ENCODE data around the gene SLC7A9.

The SLC7A9 gene

GRCh38 chr19:32869369-32869965 lies at the start of gene SLC7A9:
Gene SLC7A9 (minus strand): TSS chr19:32869767. CDS start chr19:32868534, 1,233 bp downstream.
- H3K4me3 ChIP-seq (ENCODE audit: low read depth, low read length), result no peak within 1 kb of the TSS
- TF ChIP-seq, protein P1, sequence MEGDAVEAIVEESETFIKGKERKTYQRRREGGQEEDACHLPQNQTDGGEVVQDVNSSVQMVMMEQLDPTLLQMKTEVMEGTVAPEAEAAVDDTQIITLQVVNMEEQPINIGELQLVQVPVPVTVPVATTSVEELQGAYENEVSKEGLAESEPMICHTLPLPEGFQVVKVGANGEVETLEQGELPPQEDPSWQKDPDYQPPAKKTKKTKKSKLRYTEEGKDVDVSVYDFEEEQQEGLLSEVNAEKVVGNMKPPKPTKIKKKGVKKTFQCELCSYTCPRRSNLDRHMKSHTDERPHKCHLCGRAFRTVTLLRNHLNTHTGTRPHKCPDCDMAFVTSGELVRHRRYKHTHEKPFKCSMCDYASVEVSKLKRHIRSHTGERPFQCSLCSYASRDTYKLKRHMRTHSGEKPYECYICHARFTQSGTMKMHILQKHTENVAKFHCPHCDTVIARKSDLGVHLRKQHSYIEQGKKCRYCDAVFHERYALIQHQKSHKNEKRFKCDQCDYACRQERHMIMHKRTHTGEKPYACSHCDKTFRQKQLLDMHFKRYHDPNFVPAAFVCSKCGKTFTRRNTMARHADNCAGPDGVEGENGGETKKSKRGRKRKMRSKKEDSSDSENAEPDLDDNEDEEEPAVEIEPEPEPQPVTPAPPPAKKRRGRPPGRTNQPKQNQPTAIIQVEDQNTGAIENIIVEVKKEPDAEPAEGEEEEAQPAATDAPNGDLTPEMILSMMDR (IDR thresholded peaks at IDR 0.05; ENCODE audit: low read depth, low read length), result no peak

DNA sequence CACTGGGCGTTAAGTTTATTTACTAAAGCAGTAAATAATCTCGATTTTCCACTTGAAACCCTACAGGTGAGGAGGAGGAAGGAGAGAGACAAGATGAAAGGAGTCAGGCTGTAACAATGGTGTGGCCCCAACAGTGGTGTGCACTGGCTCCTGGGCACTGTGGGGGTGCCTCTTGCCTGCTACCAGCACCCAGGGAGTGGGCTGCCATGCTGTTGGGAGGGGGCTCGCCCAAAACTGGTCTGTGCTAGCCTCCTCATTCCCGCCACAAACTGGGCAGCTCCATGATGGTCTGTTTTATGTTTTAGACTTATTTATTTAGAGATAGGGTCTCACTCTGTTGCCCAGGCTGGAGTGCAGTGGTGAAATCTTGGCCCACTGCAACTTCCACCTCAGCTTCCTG lies 49.8 kb upstream of the SLC7A9 start:
- H3K4me3 ChIP-seq (ENCODE audit: low read depth, low read length), result no peak overlapping the region
- TF ChIP-seq, protein P1 (IDR thresholded peaks at IDR 0.05; ENCODE audit: low read depth, low read length), result no peak

GRCh38 chr19:32917616-32917996 lies 48.0 kb upstream of the SLC7A9 start:
- TF ChIP-seq, protein P1 (IDR thresholded peaks at IDR 0.05; ENCODE audit: low read depth, low read length), result no peak
- no peak overlapping the region for H3K4me3 ChIP-seq (ENCODE audit: low read depth, low read length)

DNA sequence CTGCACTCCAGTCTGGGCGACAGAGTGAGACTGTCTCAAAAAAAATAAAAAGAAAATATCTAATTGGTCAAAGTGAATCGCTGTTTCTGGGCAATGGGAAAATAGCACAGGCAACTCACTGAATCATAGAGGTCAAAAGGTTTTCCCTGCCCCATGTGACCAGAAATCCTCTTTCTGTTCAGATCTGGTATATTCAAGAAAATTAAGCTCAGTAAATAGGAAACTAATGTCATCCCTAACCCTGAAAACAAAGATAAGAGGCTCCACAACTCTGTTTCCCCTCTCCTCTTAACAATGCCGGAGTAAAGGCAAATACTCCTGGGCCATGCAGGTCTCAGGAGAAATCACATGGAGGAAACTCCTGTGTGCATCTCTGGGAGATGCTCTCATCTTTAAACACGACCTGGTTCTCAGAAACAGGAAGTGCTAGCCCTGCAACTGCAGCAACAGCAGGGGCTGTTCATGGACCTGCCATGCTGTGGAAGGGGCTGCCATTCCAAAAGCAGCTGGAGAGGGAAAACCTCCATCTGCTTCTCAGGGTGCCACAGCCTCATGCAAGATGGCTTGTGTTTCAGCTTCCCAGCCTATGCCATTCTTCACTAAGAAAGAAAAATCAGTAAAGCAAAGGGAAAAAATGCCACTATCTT lies 47.5 kb upstream of the SLC7A9 start:
- TF ChIP-seq, protein P1 (IDR thresholded peaks at IDR 0.05; ENCODE audit: low read depth, low read length), result no peak
- no peak overlapping the region for H3K4me3 ChIP-seq (ENCODE audit: low read depth, low read length)

- TF ChIP-seq, protein P1 (IDR thresholded peaks at IDR 0.05; ENCODE audit: low read depth, low read length), result no peak
Measured at GRCh38 chr19:32914879-32915660, 45.5 kb upstream of the SLC7A9 start.

DNA sequence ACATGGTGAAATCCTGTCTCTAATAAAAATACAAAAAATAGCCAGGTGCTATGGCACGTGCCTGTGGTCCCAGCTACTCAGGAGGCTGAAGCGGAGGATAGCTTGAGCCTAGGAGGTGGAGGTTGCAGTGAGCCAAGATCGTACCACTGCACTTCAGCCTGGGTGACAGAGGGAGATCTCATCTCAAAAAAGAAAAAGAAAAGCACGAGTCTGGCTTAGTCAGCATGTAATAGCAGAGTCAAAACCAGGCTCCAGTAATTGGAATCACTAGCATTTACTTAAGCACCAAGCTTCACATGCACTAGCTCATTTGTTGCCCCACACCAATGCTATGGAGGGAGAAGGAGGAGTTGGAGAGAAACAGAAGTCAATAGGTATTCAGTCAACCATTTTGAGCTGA lies 41.9 kb upstream of the SLC7A9 start:
- no peak overlapping the region for H3K4me3 ChIP-seq (ENCODE audit: low read depth, low read length)
- TF ChIP-seq, protein P1 (IDR thresholded peaks at IDR 0.05; ENCODE audit: low read depth, low read length), result no peak

More at GRCh38 chr19:32914879-32915660, 45.5 kb upstream of the SLC7A9 start:
- no peak overlapping the region for H3K4me3 ChIP-seq (ENCODE audit: low read depth, low read length)

GRCh38 chr19:32910874-32911273 lies 41.3 kb upstream of the SLC7A9 start:
- TF ChIP-seq, protein P1 (IDR thresholded peaks at IDR 0.05; ENCODE audit: low read depth, low read length), result no peak
- H3K4me3 ChIP-seq (ENCODE audit: low read depth, low read length), result no peak overlapping the region
